Osteoblast (primary cell): ENCODE measurements around the gene PTPRB. TPM values are rescaled to one million over a fixed set of nuclear protein-coding genes. Genes with fewer than 3 reads are reported as not detected.

ENCODE experiments used
- DNase-seq: peaks from one replicate; pipeline ENCODE4 v3.0.0; 2011; ENCODE audit warnings: low spot score, mixed read lengths; ENCODE audit not compliant: insufficient read length; ENCODE audit errors: missing footprints
- H2AFZ ChIP-seq: 2 replicates; pipeline ENCODE4 v1.6.0; 2011; ENCODE audit warnings: mild to moderate bottlenecking, low read length
- H3K27ac ChIP-seq: 2 replicates; pipeline ENCODE4 v1.5.1; 2011; ENCODE audit warnings: mild to moderate bottlenecking, low read depth, low read length, moderate library complexity
- H3K27me3 ChIP-seq: 2 replicates; pipeline ENCODE4 v1.6.0; 2012; ENCODE audit warnings: mild to moderate bottlenecking, control low read depth, inconsistent platforms, low read length, moderate library complexity; ENCODE audit not compliant: insufficient read depth
- H3K36me3 ChIP-seq: 2 replicates; pipeline ENCODE4 v1.5.1; 2011; ENCODE audit warnings: mild to moderate bottlenecking, low read length, control low read depth, moderate library complexity; ENCODE audit not compliant: insufficient read depth
- H3K4me1 ChIP-seq: 2 replicates; pipeline ENCODE4 v1.5.1; 2011; ENCODE audit warnings: mild to moderate bottlenecking, low read length, control low read depth, moderate library complexity; ENCODE audit not compliant: insufficient read depth
- H3K4me2 ChIP-seq: 2 replicates; pipeline ENCODE4 v1.6.0; 2011; ENCODE audit warnings: mild to moderate bottlenecking, low read length; ENCODE audit not compliant: insufficient read depth
- H3K4me3 ChIP-seq: fragments of 200-600 bp; sonication (generic); 3 replicates; pipeline ENCODE4 v1.5.1; 2012; ENCODE audit warnings: mild to moderate bottlenecking, low read length, inconsistent platforms; ENCODE audit not compliant: insufficient read depth
- H3K79me2 ChIP-seq: 2 replicates; pipeline ENCODE4 v1.6.0; 2012; ENCODE audit warnings: mild to moderate bottlenecking, low read length, control low read depth, inconsistent platforms; ENCODE audit not compliant: insufficient read depth
- H3K9me3 ChIP-seq: 2 replicates; pipeline ENCODE4 v1.5.1; 2011; ENCODE audit warnings: low read depth, low read length, control low read depth
- H4K20me1 ChIP-seq: 2 replicates; pipeline ENCODE4 v1.6.0; 2012; ENCODE audit warnings: mild to moderate bottlenecking, low read length, control low read depth; ENCODE audit not compliant: insufficient read depth
- total RNA-seq: library from RNA; depleted of rRNA; stranded (reverse); fragments of >200 nt; gene quantifications from 2 replicates; pipeline ENCODE4 v1.2.3, GENCODE V29; 2012
- TF ChIP-seq, protein P1 (sequence below): IDR thresholded peaks from 2 replicates; pipeline ENCODE4 v1.5.1; 2011; ENCODE audit warnings: mild to moderate bottlenecking, low read depth, low read length, moderate library complexity; ENCODE audit errors: extremely low read depth

The PTPRB gene
- total RNA-seq, 1 donor = 1.1 TPM

DNA sequence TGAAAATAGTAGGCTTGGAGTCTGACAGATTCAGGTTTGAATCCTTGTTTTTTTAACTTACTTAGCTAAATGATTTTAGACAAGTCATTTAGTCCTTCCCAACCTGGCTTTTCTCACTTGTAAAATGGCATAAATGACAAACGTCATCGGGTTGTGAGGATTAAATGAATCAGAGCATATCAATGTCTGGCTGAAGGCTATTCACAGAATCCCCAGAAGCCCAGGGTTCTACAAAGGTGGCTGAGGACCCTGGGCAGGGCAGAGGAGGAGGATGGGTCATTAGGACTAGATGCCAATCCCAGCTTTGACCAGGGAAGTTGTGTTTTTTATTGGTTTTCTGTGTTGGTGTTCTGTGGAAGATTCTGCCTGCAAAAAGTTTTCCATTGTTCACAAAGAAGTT is 7.6 kb upstream of the PTPRB start:
- TF ChIP-seq, protein P1, sequence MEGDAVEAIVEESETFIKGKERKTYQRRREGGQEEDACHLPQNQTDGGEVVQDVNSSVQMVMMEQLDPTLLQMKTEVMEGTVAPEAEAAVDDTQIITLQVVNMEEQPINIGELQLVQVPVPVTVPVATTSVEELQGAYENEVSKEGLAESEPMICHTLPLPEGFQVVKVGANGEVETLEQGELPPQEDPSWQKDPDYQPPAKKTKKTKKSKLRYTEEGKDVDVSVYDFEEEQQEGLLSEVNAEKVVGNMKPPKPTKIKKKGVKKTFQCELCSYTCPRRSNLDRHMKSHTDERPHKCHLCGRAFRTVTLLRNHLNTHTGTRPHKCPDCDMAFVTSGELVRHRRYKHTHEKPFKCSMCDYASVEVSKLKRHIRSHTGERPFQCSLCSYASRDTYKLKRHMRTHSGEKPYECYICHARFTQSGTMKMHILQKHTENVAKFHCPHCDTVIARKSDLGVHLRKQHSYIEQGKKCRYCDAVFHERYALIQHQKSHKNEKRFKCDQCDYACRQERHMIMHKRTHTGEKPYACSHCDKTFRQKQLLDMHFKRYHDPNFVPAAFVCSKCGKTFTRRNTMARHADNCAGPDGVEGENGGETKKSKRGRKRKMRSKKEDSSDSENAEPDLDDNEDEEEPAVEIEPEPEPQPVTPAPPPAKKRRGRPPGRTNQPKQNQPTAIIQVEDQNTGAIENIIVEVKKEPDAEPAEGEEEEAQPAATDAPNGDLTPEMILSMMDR = no peak
- Histone ChIP-seq H3K4me3 (no peak overlapping the region), H3K27ac (peak overlapping the region; percentile 87), H3K36me3 (no peaks in the 10 kb centered on the region), H3K9me3 (no peaks in the 10 kb centered on the region), H3K27me3 (no peaks in the 10 kb centered on the region), H2AFZ (peak overlapping the region; percentile 70), H3K79me2 (no peaks in the 10 kb centered on the region), H3K4me2 (no peak overlapping the region), H3K4me1 (peaks cover 48% of the 10 kb centered on the region), H4K20me1 (no peaks in the 10 kb centered on the region)
- no peak for DNase-seq

DNA sequence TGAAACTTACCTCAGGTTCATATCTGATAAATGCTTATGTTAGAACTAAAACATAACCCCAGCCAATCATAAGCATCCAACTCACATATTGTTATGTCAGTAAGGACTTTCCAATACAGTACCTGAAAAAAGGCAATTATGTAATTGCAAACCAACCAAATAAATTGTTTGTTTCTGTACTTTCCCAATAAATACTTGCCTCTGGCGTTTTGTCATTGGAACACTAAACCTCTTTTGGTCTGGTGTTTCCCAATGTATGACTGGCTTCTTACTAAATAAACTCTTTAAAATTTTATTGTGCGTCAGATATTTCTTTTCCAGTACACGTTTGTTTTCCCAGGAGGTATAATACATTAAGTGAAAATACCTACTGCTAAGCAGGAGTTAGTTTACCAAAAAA is 6.7 kb upstream of the PTPRB start:
- Histone ChIP-seq H3K27me3 (no peaks in the 10 kb centered on the region), H3K27ac (no peak overlapping the region), H4K20me1 (no peaks in the 10 kb centered on the region), H3K4me3 (no peak overlapping the region), H3K36me3 (no peaks in the 10 kb centered on the region), H3K9me3 (no peaks in the 10 kb centered on the region), H3K79me2 (no peaks in the 10 kb centered on the region), H3K4me1 (peaks cover 43% of the 10 kb centered on the region), H2AFZ (no peak overlapping the region), H3K4me2 (no peak overlapping the region)
- TF ChIP-seq, protein P1 = no peak
- no peak for DNase-seq

DNA sequence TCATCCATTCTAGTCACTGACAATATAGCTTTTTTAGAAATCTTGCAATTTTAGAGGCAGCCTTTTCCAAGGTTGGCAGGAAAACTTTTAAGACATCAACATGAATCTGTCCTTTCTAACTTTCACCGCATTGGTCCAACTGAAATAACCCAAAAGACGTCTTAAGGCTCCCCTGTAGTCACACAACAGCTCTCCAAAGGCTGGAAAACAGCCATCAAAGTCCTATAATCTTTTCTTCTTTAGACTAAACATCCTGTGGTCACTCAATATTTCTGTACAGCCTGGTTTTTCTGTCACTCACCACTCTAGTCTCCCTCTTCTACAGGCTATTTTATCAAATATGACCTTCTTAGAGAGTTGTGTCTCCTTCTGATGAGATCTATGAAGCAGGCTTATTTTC is 4.5 kb upstream of the PTPRB start:
- no peaks in the 10 kb centered on the region for H3K36me3 ChIP-seq
- peaks cover 22% of the 10 kb centered on the region for H3K4me1 ChIP-seq
- H3K9me3 ChIP-seq = no peaks in the 10 kb centered on the region
- H3K4me2 ChIP-seq = no peak overlapping the region
- H3K4me3 ChIP-seq = no peak overlapping the region
- H4K20me1 ChIP-seq = no peaks in the 10 kb centered on the region
- no peaks in the 10 kb centered on the region for H3K79me2 ChIP-seq
- no peak for DNase-seq
- H3K27me3 ChIP-seq = peaks cover 4% of the 10 kb centered on the region
- H2AFZ ChIP-seq = no peak overlapping the region
- no peak overlapping the region for H3K27ac ChIP-seq
- TF ChIP-seq, protein P1 = no peak

DNA sequence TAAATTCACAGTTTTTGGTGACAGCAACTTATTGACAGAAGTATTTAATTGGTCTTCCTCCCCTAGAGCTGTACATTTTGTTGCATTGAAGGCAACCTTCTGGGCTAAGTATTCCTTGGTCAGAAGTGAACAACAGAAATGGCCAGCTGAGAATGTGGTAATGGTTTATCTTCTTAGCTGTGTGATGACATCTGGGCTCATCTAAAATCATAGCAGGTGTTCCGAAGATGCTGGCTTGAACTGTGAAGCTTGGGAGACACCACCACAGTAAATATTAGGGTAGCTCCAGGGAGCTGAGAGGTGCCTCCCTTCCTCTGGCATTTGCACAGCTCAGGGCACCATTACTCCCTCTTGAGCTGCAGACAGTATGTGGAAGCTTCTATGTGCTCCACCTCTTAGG is 3.7 kb upstream of the PTPRB start:
- no peak for DNase-seq
- Histone ChIP-seq H3K27me3 (peaks cover 4% of the 10 kb centered on the region), H2AFZ (no peak overlapping the region), H3K79me2 (no peaks in the 10 kb centered on the region), H3K9me3 (no peaks in the 10 kb centered on the region), H3K36me3 (no peaks in the 10 kb centered on the region), H3K4me3 (no peak overlapping the region), H3K4me2 (no peak overlapping the region), H3K4me1 (peaks cover 14% of the 10 kb centered on the region), H4K20me1 (no peaks in the 10 kb centered on the region), H3K27ac (no peak overlapping the region)
- TF ChIP-seq, protein P1 = no peak
